NCI-H2227 (cell line): Measurements from ENCODE around the gene SFMBT2.

Experiments
- DNase-seq: peaks from one replicate; lab custom pipeline; 2025; ENCODE audit not compliant: unreplicated experiment; lab: John Stamatoyannopoulos, UW

SFMBT2 gene

GRCh38 chr10:7157091-7157490 lies 253.7 kb downstream of the SFMBT2 start:
- DNase-seq = no peak

- DNase-seq = no peak
Observed at GRCh38 chr10:7153750-7154149, 257.1 kb downstream of the SFMBT2 start.

GRCh38 chr10:7152982-7153381 lies 257.9 kb downstream of the SFMBT2 start:
- no peak for DNase-seq

GRCh38 chr10:7152341-7152740 lies 258.5 kb downstream of the SFMBT2 start:
- no peak for DNase-seq

DNA sequence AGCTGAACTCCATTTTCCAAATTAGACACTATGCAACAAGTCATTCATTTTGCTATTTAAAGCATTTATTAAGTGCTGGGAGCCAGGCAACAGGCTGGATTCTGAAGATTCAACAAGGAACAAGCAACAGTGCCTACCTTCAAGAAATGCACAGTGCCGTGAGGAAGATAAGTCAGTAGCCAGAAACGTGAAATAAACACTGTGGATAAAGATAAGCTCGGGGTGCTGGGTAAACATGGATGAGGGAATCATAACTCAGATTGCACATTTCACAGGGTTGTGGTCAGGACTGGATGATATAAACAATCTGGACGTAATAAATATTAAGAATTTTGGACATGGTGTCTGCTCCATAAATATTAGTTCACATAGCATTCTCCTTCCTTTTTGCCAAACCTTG lies 259.3 kb downstream of the SFMBT2 start:
- DNase-seq = no peak

- DNase-seq = no peak
Observed at GRCh38 chr10:7150349-7150748, 260.5 kb downstream of the SFMBT2 start.

DNA sequence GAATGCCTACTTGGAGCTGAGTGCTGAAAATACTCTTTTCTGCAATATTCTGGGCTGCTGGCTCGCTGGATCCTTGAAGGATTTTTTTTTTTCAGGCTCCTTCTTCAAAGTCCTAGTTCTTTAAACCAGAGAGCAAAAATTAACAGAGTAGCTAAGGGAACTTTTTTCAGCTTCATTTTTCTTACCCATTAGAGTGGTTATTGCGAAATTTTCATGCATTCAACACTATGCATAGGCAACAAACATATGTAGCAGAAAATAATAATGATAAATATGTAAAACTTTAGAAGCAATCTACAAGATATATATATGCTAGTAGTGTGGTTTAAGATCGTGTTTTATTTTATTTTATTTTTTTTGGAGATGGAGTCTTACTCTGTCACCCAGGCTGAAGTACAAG lies 264.6 kb downstream of the SFMBT2 start:
- DNase-seq = no peak

DNA sequence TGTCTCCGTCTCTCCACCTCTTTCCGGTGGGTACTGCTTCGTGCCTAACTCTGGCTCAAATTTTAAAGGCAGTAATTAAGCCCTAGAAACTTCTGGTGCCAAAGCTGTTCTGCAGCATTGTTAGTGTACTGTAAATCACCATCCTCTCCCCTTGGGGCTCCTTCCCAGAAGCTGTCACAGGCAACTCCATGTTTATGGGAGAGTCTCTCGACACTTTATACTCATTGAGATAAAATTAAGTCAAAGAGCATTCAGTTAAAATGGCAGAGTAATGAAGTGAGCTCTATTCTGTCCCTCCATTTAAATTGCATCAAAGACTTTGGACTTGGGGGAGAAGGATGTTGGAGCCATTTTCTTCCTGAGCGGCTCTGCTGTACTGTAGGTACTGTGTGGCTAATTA lies 274.8 kb downstream of the SFMBT2 start:
- DNase-seq = no peak

- no peak for DNase-seq
Observed at GRCh38 chr10:7135188-7135587, 275.6 kb downstream of the SFMBT2 start.

GRCh38 chr10:7134448-7134847 lies 276.4 kb downstream of the SFMBT2 start:
- no peak for DNase-seq

DNA sequence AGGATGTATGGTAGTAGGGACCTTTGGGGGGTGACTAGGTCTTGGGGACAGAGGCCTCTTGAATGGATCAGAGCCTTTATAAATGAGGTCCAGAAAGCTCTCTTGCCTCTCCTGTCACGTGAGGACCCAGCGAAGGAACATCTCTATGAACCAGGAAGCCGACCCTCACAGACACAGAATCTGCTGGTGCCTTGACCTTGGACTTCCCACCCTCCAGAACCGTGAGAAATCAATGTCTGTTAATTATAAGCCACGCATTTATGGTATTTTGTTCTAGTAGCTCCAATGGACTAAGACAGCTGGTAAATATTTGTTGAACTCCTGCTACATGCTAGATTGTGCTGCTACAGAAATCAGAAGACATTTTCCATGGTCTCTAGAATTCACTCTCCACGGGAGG lies 276.9 kb downstream of the SFMBT2 start:
- no peak for DNase-seq

DNA sequence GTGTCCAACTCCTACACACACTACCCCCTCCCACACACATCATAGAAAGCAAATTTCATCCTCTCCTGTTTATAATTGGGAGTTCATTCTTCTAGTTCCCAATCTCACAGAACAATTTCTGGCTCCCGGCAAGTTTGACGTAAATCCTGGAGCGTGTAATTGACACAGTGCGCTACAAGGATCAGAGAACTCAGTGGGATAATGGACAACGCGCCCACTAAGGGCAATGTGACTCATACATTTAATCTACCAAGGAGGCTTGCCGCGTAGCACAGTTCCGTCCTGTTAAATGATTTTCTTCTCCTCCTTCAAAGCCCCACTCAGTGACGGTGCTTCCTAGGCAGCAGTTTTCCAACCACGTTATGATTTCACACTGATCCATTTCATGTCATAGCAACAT lies 277.6 kb downstream of the SFMBT2 start:
- DNase-seq = no peak

DNA sequence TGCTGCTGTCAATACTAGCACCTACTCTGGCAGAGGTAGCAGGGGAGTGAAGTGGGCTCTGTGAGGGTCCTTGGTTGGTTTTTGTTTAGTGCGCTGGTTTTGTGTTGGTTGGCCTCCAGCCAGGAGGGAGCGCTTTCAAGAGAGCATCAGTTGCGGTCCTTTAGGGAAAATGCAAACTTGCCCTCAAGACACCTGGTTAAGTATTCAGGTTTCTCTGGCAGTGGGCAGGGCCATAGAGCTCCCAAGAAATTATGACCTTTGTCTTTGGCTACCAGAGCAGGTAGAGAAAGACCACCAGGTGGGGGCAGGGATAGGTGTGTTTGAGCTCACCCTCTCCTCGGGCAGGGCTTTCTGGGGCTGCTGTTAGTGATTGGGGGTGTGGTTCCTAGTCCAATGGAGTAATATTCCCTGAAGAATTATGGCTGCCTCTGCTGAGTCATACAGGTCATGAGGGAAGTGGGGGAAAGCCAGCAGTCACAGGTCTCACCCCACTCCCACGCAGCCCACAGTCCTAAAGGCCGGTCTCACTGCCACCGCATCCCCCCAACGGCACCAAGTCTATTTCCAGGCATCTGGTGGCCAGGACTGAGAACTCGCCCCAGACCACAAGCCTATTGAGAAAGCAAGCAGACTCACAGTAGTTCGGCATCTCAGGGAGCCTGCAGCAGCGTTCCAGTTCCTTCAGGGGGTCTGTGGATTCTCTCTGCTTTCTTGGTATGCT lies 280.5 kb downstream of the SFMBT2 start:
- no peak for DNase-seq

GRCh38 chr10:7123774-7124173 lies 287.1 kb downstream of the SFMBT2 start:
- no peak for DNase-seq

DNA sequence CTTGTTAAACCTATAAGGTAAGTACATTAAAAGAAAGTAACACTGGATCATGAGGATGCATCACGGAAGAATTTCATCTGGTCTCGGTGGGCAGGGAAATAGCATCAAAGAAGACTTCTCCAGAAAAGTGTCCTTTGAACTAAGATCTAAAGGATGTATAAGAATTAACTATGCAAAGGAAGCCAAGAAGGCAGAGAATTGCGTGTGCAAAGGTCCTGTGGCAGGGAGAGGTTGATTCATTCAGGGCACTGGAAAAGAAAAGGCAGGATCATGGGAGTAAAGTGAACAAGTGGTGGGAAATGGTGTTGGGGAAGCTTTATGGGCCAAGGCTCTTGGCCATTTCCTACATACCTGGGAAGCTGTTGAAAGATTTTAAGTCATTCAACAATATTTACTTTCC lies 288.3 kb downstream of the SFMBT2 start:
- DNase-seq = no peak

DNA sequence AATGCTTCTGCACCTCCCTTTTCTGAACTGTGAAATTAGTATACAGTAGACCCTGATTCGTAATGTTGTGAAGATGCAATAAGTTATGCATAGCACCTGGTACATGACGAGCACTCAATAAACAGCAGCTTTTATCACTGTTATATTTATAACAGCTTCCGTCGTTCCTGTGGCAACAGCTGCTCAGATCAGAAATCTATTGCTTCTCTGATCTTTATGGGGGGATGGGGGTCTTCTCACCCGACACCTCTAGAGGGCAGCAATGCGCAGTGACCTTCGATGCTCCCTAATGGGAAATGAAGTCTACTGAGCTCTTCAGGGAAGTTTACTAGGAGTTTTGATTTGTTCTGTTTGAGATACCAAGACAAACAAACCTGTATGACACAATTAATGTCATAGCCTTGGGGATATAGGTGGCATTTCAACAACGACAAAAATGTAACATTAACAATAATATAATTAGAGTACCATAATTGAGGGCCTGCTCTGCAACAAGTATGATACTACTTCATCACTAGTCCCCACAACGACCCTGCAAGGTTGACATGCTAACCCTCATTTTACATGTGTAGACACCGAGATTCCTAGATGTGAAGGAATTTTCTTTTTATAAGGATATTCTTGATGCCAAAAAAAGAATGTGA lies 289.6 kb downstream of the SFMBT2 start:
- DNase-seq = no peak

DNA sequence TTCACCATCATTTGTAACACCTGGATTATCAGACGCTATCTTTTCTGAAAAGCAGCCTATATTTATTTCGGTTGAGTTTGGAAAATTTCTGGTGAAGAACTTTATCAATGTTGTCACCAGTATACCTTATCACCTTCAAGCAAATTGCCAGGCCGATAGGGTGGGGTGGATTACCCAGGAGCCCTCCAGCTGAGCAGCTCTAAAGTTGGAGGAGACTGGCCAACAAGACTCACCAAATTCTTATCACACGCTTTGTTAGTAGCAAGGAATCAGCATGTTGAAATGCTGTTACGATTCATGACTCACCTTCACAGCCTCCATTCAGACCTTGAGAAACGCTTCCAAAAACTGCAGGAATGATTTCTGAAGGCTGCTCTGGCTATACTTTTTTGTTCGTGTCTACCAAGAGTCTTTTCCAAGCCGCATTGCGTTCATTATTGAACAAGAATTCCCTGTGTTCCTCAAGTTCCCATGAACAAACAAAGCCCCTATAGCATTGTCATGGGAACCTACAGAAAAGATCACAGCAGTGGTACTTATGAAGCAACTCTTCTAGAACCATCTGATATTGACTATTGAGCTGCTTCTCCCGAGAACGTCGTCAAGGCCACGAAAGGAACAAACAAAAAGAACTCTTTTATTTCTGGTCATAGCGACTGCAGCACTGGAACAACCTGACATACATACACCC lies 291.4 kb downstream of the SFMBT2 start:
- DNase-seq = no peak

DNA sequence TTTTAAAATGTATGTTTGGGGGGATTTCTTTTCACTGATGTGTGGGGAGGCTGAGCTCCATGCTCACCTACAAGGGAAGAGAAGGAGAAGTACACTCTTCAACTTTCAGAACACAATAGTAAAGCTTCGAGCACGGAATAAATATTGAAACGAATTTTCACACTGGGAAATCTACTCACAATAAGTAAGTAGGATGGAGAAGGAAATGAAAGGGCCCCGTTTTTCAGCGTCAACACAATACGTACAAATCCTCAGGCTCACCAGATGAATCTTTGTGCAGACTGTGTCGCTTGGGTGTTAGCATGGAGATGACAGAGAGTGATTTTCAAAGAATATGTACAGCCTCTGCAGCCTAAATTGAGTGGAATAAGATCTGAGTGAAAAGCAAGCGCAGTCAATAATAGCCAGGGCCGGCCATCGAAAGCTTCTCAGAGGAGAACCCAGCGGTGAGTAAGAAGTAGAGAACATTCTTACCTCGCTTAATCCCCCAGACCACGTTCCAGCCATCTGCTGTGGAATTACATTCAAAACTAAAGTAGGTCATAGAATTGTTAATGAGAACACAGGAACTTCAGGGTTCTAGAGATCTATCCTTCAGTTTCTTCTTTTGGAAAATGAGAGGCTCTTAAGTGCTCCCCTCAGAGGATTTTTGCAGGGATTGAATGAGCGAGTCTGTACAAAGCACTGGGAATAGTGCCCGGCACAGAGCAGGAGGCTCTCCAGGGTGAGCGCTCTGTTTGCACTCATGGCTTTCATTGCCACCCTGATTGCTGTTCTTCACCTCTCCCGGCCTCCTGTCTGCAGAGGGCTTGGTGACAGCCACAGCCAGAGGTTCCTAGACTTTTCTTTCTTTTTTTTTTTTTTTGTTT lies 292.8 kb downstream of the SFMBT2 start:
- DNase-seq = no peak

- no peak for DNase-seq
Observed at GRCh38 chr10:7117177-7117799, 293.5 kb downstream of the SFMBT2 start.

DNA sequence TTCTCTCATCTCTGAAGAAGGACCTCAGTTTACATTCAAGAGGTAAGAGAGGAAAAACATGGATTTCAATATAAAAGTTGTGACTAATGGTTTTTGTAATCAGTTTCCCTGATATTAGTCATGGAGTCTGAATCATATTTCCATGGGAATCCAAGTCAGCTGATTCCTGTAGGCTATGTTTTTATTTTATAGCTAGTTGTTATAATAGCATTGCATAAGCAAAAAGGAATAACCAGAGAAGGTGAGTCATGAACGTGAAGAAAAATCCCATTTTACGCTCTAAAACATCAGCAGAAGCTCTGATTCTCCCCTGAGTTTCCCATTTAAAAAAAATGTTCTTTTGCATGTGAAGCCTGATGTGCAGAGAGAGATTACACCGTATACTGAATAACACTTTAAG lies 299.3 kb downstream of the SFMBT2 start:
- DNase-seq = no peak

DNA sequence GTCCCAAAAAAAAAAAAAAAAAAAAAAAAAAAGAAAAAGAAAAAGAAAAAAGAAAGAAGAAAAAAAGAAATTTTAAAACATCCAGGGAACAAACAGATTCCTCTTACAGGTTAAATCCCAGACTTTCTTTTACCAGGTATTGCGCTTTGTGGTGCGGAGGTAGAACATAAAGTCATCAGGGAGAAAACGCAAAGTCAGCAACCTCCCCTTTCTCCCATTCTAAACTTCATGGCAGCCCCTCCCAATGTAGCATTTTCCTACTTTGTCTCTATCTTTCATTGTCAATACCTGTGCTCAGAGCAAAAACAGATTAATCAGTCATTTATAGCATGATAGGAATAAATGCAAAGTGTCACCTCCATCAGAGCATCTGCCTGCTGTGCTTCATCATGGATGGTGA lies 299.7 kb downstream of the SFMBT2 start:
- DNase-seq = no peak
